CD4-positive, alpha-beta T cell treated with Interleukin-6 at 100 ng/mL for 8 hours (primary cell): ENCODE data around the gene B3GNT9.

Source experiments
- DNase-seq: peaks from one replicate; pipeline ENCODE4 v3.0.0-alpha.2; 2020; ENCODE audit warnings: mixed read lengths, low spot score

B3GNT9 gene

DNA sequence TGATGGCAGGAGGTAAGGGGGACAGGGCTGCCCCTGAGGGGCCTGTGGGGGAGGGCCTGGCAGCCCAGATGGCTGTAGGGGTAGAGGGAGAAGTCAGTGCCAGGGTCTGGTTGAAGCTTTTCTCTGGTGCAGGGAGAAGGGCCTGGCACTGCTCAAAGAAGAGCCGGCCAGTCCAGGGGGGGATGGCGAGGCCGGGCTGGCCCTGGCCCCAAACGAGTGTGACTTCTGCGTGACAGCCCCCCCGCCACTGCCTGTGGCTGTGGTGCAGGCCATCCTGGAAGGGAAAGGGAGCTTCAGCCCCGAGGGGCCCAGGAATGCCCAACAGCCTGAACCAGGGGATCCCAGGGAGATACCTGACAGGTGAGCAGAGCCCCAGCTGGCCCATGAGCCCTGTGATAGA is 16.8 kb upstream of the B3GNT9 start:
- DNase-seq: no peak

DNA sequence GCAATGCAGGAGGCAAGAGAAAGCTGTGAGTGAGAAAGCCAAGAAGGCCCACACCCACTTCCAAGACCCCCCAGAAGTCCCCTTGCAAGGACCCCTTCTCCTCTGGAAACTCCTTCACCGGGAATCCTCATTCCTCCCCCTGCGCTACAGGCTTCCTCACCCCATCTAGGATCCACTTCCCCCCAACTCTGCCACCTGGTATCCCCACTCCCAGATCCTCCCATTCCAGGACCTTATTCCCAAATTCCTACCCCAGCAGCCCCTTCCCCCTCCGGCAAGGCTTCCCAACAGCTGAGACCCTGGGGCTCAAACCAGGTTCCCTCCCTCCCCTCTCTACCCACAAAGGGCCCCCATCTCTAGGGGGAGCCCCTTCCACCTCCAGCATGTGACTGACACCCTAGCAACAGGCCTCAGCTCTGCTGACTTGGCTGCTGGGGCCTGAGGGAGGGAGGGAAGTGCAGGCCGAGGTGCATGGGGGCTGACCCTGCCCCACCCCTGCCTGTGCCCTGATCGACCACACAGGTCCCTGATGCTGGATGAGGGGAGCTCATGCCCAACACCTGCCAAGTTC is 15.9 kb upstream of the B3GNT9 start:
- no peak for DNase-seq

DNA sequence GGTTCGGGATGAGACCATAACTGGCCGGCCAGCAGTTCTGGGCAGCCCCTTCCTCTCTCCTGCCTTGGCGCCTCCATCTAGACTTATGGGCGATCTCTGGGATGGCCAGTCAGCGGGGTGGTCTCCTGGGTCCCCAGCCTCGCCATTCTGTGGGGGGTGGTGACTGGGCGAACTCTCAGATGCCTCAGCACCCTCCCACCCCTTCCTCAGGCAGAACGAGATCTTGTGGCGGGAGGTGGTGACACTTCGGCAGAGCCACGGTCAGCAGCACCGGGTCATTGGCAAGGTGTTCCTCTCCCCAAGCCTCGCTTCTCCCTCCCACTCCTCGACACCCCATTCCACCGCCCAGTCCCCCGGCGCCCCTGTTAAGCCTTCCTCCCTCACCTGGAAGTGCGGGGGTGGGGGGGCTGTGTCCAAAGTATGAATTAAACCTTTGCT is 15.3 kb upstream of the B3GNT9 start:
- DNase-seq: no peak

DNA sequence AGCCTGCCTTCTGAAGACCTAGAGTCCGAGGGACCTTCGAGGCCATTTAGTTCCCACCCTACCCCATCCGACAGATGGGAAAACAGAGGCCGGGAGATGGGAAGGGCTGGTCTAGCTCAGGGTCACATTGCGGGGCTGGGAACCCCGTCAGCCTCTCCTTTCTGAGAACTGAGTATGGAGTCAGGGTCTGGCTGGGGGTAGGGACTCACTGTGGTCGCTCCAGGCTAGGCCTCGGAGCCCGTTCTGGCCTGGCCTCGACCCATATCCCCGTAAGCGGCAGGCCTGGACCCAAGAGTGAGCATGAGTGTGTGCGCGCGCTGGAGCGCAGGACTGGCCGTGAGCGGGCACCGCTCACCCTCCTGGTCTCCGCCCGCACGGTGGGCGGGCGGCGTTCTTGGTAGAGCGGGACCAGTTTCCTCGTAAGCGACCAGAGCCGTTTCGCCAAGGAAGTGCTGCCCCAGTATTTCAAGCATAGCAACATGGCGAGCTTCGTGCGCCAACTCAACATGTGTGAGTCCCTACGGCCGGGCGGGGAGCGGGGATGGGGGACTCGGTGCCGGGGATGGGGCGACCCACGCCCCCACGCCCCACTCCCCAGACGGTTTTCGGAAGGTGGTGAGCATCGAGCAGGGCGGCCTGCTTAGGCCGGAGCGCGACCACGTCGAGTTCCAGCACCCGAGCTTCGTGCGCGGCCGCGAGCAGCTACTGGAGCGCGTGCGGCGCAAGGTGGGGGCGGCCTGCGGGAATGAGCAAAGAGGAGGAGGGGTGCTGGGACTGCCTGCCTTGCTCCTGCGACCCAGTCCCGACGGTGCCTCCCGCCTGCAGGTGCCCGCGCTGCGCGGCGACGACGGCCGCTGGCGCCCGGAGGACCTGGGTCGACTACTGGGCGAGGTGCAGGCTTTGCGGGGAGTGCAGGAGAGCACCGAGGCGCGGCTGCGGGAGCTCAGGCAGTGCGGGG is 14.6 kb upstream of the B3GNT9 start:
- no peak for DNase-seq

DNA sequence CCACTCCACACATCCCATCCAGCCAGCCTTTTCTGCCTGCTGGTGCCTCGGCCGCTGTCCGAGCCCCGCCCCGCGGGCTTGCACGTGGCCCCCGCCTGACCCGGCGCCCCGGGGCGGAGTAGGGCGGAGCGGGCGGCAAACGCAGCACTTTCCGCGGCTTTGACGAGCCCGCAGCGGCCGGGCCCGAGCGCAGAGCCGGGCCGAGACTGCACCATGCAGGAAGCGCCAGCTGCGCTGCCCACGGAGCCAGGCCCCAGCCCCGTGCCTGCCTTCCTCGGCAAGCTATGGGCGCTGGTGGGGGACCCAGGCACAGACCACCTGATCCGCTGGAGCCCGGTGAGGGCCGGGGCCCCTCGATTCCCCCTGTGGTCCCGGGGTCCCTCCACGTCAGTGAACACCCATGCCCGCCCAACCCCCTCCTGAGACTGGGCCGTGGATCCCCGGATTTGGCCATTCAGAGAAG is 13.8 kb upstream of the B3GNT9 start, which contains the start of gene HSF4:
TSS of gene HSF4 (plus strand) at position 147 of the 463 bp plus-strand sequence. CDS start at position 214, 67 bp downstream.
- no peak for DNase-seq

DNA sequence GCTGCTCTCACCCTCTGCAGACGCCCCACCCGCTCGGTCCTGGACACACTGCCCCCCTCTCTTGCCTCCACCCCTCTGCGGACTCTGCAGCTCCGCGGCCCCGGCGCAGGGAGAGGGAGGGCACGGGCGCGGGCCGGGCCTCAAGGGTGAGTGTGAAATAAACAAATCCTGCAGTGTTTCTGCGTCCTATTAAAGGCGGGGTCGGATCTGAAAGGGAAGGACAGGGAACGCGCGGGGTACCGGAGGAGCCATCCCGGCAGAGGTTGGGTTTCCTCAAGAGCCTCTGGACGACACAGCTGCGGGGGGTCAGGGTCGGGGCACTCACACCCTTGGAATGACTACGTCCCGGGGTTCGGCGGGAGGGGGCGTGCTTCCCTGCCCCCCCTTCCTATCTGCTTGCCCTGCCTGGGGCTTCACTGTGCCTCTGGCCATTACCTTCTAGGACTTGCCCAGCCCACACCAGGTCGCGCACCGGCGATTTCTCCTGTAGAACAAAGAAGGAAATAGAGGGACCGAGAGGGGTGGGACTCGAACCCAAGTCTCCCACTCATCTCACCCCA is 13.3 kb upstream of the B3GNT9 start:
- no peak for DNase-seq

DNA sequence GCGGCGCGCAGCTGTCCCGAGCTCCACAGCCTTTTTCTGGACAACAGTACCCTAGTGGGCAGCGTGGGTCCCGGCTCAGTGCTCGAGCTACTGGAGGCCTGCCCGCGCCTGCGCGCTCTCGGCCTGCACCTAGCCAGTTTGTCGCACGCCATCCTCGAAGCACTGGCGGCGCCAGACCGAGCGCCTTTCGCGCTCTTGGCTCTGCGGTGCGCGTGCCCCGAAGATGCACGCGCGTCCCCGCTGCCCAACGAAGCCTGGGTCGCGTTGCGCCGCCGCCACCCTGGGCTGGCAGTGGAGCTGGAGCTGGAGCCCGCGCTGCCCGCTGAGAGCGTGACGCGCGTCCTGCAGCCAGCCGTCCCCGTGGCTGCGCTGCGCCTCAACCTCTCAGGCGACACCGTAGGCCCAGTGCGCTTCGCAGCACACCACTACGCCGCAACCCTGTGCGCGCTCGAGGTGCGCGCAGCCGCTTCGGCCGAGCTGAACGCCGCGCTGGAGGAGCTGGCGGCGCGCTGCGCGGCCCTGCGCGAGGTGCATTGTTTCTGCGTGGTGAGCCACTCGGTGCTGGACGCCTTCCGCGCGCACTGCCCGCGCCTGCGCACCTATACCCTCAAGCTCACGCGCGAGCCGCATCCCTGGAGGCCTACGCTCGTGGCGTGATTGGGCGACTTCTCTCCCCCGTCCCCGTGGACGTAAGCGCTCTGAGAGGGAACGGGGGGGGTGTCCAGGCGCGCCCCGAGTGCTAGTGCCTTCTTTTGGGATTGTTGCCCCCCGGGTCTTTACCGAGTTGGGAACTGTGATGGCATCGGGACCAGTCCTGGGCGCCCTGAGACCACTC is 12.6 kb upstream of the B3GNT9 start:
- peak; percentile 25 for DNase-seq

DNA sequence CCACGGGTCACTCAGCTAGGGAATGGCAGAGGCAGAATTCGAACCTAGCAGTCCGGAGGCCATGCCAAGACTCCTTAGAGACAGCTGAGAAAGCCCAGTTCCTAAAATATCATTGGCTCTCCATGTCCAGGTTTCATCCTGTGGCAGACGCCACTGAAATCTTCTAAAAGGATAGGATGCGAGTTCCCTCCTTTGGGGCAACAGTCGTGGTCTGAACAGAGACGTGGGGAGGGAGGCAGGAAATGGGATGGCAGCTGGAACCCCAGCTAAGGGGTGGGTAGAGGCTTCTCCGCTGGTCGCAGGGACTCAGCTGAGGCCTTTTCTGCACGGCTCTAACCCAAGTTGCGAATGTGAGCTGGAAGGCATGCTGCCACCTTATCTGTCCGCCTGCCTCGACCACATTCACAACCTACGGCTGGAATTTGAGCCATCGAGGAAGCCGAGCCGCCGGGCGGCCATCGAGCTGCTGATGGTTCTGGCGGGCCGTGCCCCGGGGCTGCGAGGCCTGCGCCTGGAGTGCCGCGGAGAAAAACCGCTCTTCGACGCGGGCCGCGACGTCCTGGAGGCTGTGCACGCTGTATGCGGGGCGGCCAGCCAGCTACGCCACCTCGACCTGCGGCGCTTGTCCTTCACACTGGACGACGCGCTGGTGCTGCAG is 11.8 kb upstream of the B3GNT9 start:
- no peak for DNase-seq

DNA sequence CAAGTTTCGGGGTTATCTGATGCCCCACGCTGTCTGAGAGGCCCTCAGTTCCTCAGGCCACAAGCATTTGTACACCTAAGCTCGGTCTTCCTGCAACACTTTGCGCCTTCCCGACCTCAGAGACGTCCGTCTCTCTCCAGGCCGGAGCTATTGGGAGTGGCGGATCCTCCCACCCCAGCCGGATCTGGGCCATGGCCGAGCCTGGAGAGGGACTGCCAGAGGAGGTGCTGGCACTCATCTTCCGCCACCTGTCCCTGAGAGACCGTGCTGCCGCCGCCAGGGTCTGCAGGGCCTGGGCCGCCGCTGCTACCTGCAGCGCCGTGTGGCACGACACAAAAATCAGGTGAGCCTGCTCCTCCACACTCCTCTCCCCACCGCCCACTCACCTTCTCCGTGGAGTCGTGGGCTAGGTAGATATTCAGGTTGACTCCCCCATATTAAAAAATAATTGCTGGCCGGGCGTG is 10.8 kb upstream of the B3GNT9 start:
- no peak for DNase-seq

DNA sequence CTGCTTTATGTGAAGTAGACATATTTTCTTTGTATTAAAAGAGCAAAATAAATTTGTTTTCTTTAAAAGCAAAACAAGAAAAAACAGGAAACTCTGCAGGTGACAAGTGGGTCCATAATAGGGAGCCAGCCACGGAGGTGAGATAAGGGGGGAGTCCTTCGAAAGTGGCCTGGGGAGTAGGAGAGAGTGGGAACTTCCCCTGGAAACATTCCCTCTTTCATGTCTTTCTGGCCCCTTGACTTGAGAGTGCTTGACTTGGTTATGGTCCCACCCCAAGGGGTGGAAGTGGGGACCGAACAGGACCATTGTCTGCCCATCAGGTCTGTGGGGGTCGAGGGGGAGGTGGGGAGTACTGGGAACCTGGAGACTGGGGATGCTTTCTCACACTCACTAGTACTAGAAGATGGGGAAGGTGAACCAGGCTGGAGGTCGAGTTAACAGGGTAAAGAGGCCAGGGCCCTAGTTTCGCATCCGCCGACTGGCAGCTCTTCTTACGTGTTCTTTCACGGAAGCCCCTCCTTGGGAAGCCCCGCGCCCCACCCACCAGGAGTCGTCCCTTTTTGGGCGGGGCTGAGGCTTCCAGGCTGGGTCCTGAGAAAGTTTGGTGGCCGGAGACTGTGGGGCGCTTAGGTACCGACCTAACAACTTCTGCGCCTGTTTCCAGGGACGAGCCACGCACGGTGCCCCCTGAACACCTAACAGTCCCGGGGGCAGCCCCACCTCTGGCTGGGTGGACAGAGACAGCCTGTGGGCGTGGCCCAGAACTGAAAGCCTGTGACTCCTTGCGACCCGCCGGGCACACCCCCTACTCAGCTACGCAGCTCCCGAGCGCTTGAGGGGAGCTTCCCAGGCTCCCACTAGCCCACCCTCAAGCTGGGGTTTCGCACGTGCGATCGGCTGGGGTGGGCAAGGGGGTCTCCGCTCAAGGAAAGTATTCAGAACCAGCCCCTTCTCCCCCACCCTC is 8.1 kb upstream of the B3GNT9 start:
- peak; percentile 82 for DNase-seq

DNA sequence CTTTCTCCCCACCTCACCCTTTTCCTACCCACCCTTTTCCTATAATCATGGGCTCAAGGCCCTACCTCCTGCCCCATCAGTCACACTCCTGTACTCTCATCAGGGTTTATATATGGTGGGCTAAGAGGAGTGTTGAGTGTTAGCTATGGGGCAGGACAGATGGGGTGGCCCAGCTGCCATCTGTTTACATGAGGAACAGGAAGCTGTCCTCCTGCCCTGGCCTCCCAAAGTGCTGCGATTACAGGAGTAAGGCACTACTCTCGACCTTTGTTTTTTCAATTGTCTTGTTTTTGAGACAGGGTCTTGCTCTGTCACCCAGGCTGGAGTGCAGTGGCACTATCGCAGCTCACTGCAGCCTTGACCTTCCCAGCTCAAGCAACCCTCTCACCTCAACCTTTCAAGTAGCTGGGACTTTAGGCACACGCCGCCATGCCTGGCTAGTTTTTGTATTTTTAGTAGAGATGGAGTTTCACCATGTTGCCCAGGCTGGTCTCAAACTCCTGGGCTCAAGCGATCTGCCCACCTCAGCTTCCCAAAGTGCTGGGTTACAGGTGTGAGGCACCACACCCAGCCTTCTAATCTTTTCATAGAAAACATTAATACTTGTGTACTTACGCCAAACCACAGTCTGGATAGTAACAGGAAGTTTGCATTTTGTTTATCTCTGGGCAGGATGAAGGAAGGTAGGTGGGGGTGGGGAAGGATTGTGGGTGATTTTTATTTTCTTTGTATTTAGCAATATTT is 7.3 kb upstream of the B3GNT9 start:
- DNase-seq: peak; percentile 38

DNA sequence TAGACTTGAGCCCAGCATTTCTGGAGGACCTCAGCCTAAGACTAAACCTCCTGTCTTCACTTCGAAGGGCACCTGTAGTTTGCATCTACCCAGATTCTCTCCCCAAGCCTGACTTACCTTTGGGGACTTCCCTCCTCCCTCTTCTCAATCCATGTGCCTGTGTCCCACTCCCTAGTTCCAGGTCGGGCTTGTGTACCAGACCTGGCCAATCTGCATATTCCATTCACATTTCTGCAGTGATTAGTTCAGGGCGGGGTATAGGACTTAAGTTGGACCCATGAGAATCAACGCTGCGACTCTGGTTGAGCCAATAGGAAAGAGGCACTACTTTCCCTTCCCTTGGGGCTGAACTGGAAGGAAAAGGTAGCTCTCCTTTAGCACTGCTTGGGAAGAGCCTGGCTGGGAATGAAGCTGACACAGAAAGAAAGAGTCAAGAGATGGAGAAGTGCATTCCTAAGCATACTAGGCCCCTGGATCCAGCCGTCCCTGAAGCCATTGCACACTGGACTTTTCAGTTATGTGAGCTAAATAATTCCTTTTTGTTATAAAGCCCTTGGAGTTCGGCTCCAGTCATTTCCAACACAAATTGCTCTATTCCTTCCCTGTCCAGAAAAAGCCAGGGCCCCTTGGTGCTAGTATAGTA is 6.4 kb upstream of the B3GNT9 start:
- no peak for DNase-seq

DNA sequence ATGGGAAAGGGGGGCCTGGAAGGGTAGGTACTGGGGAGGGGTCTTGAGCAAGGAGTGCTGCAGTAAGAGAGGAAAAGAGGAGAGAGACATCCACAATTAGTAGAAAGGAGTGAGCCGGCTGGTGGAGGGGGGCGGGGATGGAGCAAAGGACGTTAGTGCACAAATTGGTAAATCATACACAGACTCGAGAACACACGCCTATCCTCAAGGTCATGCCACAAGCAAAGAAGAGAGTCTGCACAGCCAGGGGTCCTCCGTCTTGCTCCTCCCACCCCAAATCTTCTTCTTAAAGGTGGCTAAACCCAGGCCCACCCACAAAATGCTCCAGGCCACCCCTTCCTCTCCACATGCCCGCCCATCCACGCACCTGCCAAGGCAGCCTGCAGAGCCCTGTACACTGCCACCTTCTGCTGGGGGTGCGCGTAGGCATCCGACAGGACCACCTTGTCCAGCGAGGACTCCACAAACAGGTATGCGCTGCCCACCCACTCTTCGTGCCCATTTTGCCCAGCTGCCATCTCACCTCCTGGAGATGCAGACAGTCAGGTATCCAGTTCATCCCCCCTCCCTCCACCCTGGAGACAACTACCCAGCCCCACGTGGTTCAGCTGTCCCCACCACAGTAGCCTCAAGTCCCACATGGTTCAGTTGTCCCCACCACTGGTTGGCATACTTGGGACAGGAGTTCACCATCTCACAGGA is 5.5 kb upstream of the B3GNT9 start:
- no peak for DNase-seq

DNA sequence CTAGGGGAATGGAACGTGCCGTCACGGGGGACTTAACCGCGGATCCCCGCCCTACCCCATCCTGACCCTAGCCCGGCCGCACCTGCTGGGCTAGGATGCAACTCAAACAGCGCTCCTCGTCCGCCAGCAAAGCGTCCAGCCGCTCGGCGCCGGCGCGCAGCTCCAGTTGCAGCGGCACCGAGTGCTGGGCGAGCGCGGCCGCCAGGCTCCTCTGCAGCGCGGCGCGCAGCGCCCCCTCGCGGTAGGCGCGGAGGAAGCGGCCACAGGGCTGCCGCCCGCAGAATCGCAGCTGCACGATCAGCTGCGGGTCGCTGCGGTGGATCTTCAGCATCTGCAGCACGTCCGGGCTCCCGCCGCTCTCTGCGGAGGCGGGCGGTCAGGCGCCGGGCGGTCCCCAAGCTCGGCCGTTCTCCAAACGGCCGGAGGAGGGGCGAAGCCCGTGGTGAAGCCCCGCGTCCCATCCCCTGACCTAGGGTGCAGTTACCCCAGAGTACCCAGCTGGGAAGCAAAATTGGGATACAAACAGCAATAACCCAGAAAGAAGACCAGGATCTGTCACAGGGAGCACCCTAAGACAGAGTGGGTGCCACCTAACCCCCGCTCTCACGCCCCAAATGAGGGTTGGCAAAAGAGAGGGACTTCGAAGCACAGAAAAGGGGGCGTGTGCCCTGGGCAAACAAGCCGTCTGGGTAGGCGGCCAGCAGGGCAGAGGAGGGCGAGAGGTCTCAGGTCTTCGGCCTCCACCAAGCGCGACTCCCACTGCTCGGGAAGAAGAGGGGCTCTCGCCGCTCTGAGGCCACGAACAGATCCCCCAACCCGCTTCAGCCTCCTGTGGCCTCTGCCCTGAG is 4.7 kb upstream of the B3GNT9 start:
- peak; percentile 73 for DNase-seq

DNA sequence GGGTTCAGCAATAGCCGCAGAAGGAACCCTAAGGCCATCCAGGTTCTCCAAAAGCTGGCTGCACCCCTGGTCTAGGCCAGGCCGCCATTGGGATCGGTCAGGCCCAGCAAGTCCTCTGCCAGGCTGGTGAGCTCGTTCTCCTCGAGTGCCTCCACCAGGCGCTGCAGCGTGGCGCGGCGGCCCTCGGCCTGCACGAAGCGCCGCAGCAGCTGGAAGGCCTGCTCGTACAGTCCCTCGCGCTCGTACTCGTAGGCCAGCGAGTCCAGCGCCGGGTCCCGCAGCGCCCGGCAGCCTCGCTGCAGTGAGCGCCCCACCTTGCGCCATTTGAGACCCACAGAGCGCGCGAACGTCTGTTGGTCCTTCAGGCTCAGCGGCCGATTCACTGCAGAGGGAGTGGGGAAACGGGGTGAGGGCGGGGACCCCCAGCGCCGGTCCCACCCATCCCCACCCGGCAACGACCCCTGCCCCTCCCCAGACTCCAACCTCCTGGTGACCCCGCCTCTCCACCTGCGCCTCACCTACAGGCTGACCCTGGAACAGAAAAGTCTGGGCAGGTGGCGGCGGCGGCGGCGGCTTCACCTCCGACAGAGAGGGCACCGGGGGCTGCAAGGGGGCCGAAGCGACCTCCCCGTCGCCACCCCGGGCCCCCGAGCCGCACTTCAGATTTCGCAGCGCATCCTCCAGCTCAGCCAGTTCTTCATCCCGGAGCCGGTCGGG is 3.9 kb upstream of the B3GNT9 start:
- DNase-seq: no peak

DNA sequence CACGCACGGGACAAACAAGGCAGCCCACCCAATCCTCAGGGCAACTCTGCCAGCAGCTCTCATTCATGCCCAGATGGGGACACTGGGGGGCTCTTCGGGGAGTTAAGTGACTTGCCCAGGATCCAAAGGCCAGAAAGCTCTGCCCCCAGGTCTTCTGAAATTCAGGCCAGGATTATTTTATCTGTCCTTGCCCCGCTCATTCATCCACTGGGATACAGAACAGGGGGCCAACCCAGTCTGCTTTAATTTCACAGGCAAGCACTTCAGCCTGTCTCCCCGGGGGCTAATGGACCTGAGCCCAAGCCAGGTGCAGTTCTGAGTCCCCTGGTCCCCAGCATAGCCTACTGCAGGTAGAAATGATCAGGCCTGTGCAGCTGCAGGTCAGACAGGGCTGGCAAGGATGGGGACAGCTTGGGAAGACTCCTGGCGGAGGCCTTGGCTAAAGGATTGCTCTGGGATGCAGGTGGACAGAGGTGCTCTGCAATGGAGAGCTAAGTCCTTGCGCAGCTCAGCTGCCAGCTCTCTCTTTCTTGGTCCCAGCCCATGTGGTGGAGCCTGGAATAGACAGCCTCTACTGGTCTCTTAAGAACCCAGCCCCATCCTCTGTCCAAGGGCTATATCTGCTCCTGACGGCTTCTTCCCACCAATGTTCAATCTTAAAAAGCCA is 766 bp upstream of the B3GNT9 start:
- DNase-seq: no peak
